GM12801 (cell line): ENCODE measurements around the gene SERPINB11.

Experiments
- CTCF ChIP-seq: IDR thresholded peaks from one replicate; pipeline ENCODE4 v1.5.1; 2011; ENCODE audit warnings: control low read depth; ENCODE audit not compliant: insufficient read length; ENCODE audit errors: extremely low read depth

The SERPINB11 gene

GRCh38 chr18:63681449-63682340, 21.1 kb upstream of the SERPINB11 start:
- TF ChIP-seq CTCF = no peak

GRCh38 chr18:63683152-63683551, 19.6 kb upstream of the SERPINB11 start:
- TF ChIP-seq CTCF = no peak

GRCh38 chr18:63683890-63684289, 18.9 kb upstream of the SERPINB11 start:
- no peak for TF ChIP-seq CTCF

- TF ChIP-seq CTCF = no peak
Measured at GRCh38 chr18:63684718-63685117, 18.0 kb upstream of the SERPINB11 start.

- TF ChIP-seq CTCF = no peak
Measured at GRCh38 chr18:63686871-63687270, 15.9 kb upstream of the SERPINB11 start.

- no peak for TF ChIP-seq CTCF
Measured at GRCh38 chr18:63689064-63689463, 13.7 kb upstream of the SERPINB11 start.

GRCh38 chr18:63697097-63697660, 5.6 kb upstream of the SERPINB11 start:
- TF ChIP-seq CTCF = no peak
